ENCODE data around the gene STAT4. TPM values are rescaled to one million over a fixed set of nuclear protein-coding genes. Genes with fewer than 3 reads are reported as not detected.

The STAT4 gene
- total RNA-seq, 2 experiments from 2014 or later, result 70.8 to 72.2 TPM

GRCh38 chr2:191148791-191149190 lies 2.0 kb downstream of the STAT4 start:
- Mint-ChIP-seq H3K36me3 (ENCODE audit: low read depth) (peaks cover 50% of the 10 kb centered on the region), H3K27ac (peak overlapping the region; percentile 87), H3K4me3 (peak overlapping the region; percentile 86), H3K9me3 (no peaks in the 10 kb centered on the region), H3K4me1 (ENCODE audit: low read depth) (peaks cover 70% of the 10 kb centered on the region), H3K27me3 (no peaks in the 10 kb centered on the region)
- DNase-seq (peak; percentile 20), ATAC-seq (peak; percentile 3)
- ChIA-PET CTCF (interaction anchor here (0.6 to 9.1 kb wide), 13 partner anchors 19 to 267 kb away, joined by 3 to 129 read pairs (median 4); no protein-coding TSS in a partner anchor), POLR2A (interaction anchor here (0.6 to 6.1 kb wide), 14 partner anchors 12 to 135 kb away, joined by 3 to 67 read pairs (median 6); partner anchors contain the start of gene STAT1)
- intact Hi-C loops (cut with micrococcal nuclease), result loop anchor here (2.0 kb wide), 1 partner anchor 34 kb away; no protein-coding TSS in a partner anchor
- no peak for TF ChIP-seq CTCF (IDR thresholded peaks at IDR 0.05)

- H3K9me3 Mint-ChIP-seq, result no peaks in the 10 kb centered on the region
- no peaks in the 10 kb centered on the region for H3K27me3 Mint-ChIP-seq
- ChIA-PET POLR2A (interaction anchor here (0.6 to 6.1 kb wide), 12 partner anchors 12 to 134 kb away, joined by 3 to 67 read pairs (median 6); partner anchors contain the start of gene STAT1), CTCF (interaction anchor here (0.7 to 9.1 kb wide), 10 partner anchors 19 to 266 kb away, joined by 3 to 129 read pairs (median 4); no protein-coding TSS in a partner anchor)
- peak overlapping the region; percentile 87 for H3K27ac Mint-ChIP-seq
- ATAC-seq (no peak), DNase-seq (peak; percentile 45)
- intact Hi-C loops (cut with micrococcal nuclease), result loop anchor here (2.0 kb wide), 1 partner anchor 33 kb away; no protein-coding TSS in a partner anchor
- H3K4me3 Mint-ChIP-seq, result peak overlapping the region; percentile 86
- H3K4me1 Mint-ChIP-seq (ENCODE audit: low read depth), result peaks cover 70% of the 10 kb centered on the region
- TF ChIP-seq CTCF (IDR thresholded peaks at IDR 0.05), result no peak
- H3K36me3 Mint-ChIP-seq (ENCODE audit: low read depth), result peaks cover 50% of the 10 kb centered on the region
These were observed 2.5 kb downstream of the STAT4 start for GRCh38 chr2:191148281-191148680.

GRCh38 chr2:191145769-191146471 lies 4.9 kb downstream of the STAT4 start:
- CTCF ChIA-PET, result interaction anchor here (1.0 to 9.1 kb wide), 3 partner anchors 10 to 94 kb away, joined by 3 to 129 read pairs (median 6); no protein-coding TSS in a partner anchor
- Mint-ChIP-seq H3K36me3 (ENCODE audit: low read depth) (peaks cover 58% of the 10 kb centered on the region), H3K27me3 (no peaks in the 10 kb centered on the region), H3K4me3 (peak overlapping the region; percentile 56), H3K9me3 (no peaks in the 10 kb centered on the region), H3K4me1 (ENCODE audit: low read depth) (peaks cover 62% of the 10 kb centered on the region), H3K27ac (peak overlapping the region; percentile 47)
- no peak for TF ChIP-seq CTCF (IDR thresholded peaks at IDR 0.05)
- POLR2A ChIA-PET, result interaction anchor here (0.6 to 1.4 kb wide), 3 partner anchors 20 to 1138 kb away, joined by 3 to 4 read pairs (median 3); no protein-coding TSS in a partner anchor
- DNase-seq, result no peak
- intact Hi-C loops (cut with micrococcal nuclease), result no loop called here
- no peak for ATAC-seq

- DNase-seq, result no peak
- ChIA-PET CTCF (interaction anchor here (0.9 to 9.1 kb wide), 4 partner anchors 11 to 93 kb away, joined by 3 to 129 read pairs (median 8); no protein-coding TSS in a partner anchor), POLR2A (interaction anchor here (0.7 to 1.9 kb wide), 5 partner anchors 8 to 131 kb away, joined by 3 to 11 read pairs (median 3); no protein-coding TSS in a partner anchor)
- no peaks in the 10 kb centered on the region for H3K27me3 Mint-ChIP-seq
- peaks cover 70% of the 10 kb centered on the region for H3K36me3 Mint-ChIP-seq (ENCODE audit: low read depth)
- ATAC-seq, result no peak
- H3K9me3 Mint-ChIP-seq, result no peaks in the 10 kb centered on the region
- peak overlapping the region; percentile 52 for H3K27ac Mint-ChIP-seq
- no peak for TF ChIP-seq CTCF (IDR thresholded peaks at IDR 0.05)
- peaks cover 75% of the 10 kb centered on the region for H3K4me1 Mint-ChIP-seq (ENCODE audit: low read depth)
- intact Hi-C loops (cut with micrococcal nuclease), result no loop called here
- H3K4me3 Mint-ChIP-seq, result peak overlapping the region; percentile 3
These were observed 6.6 kb downstream of the STAT4 start for GRCh38 chr2:191144217-191144616.

All from activated CD8-positive, alpha-beta T cell treated with anti-CD3 and anti-CD28 coated beads for 36 hours (primary cell).